Measurements from ENCODE around the gene STK36.

DNA sequence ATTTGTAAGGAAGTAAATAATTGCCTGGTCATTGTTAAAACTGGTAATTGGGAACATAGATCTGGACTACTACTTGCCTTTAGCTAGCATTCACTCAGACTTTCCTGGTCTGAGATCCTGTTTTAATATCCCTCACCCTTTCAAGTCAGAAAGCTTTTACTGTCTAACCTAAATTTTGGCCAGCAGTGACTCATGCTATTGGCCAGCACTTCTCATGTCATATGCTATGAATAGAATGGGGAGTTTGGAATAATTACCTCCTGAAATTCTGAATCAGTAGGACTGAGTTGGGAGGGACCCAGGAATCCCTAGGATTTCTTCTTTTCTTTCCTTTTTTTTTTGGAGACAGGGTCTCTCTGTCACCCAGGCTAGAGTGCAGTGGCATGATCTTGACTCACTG is 19.3 kb downstream of the STK36 start:
- TF ChIP-seq SUZ12 (IDR thresholded peaks at IDR 0.05; ENCODE audit: extremely low read depth, insufficient read depth, insufficient read length), result no peak
- no peak for TF ChIP-seq ZNF274 (IDR thresholded peaks at IDR 0.05; ENCODE audit: low read depth, low read length)

Data from NT2/D1 (cell line).